H1 (cell line): ENCODE data around the gene IL27RA.

ENCODE experiments used
- CBX5 ChIP-seq: fragments of 300-800, 300-1000 bp; sonication (generic); IDR thresholded peaks from 2 replicates; pipeline ENCODE4 v1.7.1; 2016; ENCODE audit warnings: antibody characterized with exemption, low read length, low read depth
- CREB1 ChIP-seq: IDR thresholded peaks from 2 replicates; pipeline ENCODE4 v1.6.1; 2012; ENCODE audit warnings: inconsistent platforms
- CTCF ChIP-seq, 3 experiments: IDR thresholded peaks; 1 replicate in 2 of 3; 2 replicates in 1 of 3; pipeline versions ENCODE4 v1.5.1 to v1.6.1; 2011; ENCODE audit warnings: low read length in 3 of 3, mild to moderate bottlenecking in 3 of 3, inconsistent platforms in 2 of 3, low read depth in 1 of 3, moderate library complexity in 1 of 3; ENCODE audit not compliant: insufficient read depth in 1 of 3; ENCODE audit errors: control extremely low read depth in 1 of 3
- EP300 ChIP-seq, 2 experiments: IDR thresholded peaks; 1 replicate in 1 of 2; 2 replicates in 1 of 2; pipeline ENCODE4 v1.6.1; 2011 to 2012; ENCODE audit warnings: low read depth in 2 of 2, low read length in 2 of 2, mild to moderate bottlenecking in 2 of 2, borderline replicate concordance in 1 of 2, inconsistent platforms in 1 of 2, moderate library complexity in 1 of 2
- EZH2 ChIP-seq: fragments of 200-600 bp; sonication (generic); IDR thresholded peaks from 2 replicates; pipeline ENCODE4 v1.7.1; 2012; ENCODE audit warnings: low read depth, mild to moderate bottlenecking, moderate library complexity, low read length, inconsistent platforms; ENCODE audit not compliant: severe bottlenecking
- JUN ChIP-seq: IDR thresholded peaks from 2 replicates; pipeline ENCODE4 v1.6.1; 2011; ENCODE audit warnings: low read depth, mild to moderate bottlenecking, improper control_type of control experiment, low read length
- NRF1 ChIP-seq: IDR thresholded peaks from 2 replicates; pipeline ENCODE4 v1.6.1; 2011; ENCODE audit warnings: mild to moderate bottlenecking, low read depth, low read length, improper control_type of control experiment
- POLR2A ChIP-seq, 2 experiments: IDR thresholded peaks; 1 replicate in 1 of 2; 2 replicates in 1 of 2; pipeline ENCODE4 v1.6.1; 2011; ENCODE audit warnings: low read depth in 2 of 2, low read length in 2 of 2, mild to moderate bottlenecking in 2 of 2; ENCODE audit errors: control extremely low read depth in 1 of 2
- POLR2AphosphoS5 ChIP-seq: IDR thresholded peaks from 2 replicates; pipeline ENCODE4 v1.6.1; 2011; ENCODE audit warnings: low read depth, low read length
- RBBP5 ChIP-seq: IDR thresholded peaks from 2 replicates; pipeline ENCODE4 v1.7.1; 2012; ENCODE audit warnings: low read depth, mild to moderate bottlenecking, inconsistent platforms, low read length, moderate library complexity, borderline replicate concordance
- RFX5 ChIP-seq: IDR thresholded peaks from 2 replicates; pipeline ENCODE4 v1.6.1; 2011; ENCODE audit warnings: low read depth, low read length, improper control_type of control experiment, borderline replicate concordance

GRCh38 chr19:13983213-13983889 lies 48.2 kb upstream of the IL27RA start:
- TF ChIP-seq CTCF (IDR thresholded peaks at IDR 0.05; ENCODE audit: control extremely low read depth in 1 of 3, insufficient read depth in 1 of 3, low read depth in 1 of 3, low read length in 3 of 3) = no peak
- no peak for TF ChIP-seq RFX5
- no peak for TF ChIP-seq EP300 (IDR thresholded peaks at IDR 0.05; ENCODE audit: borderline replicate concordance in 1 of 2, low read depth in 2 of 2, low read length in 2 of 2)
- TF ChIP-seq CREB1 = no peak
- TF ChIP-seq POLR2A (IDR thresholded peaks at IDR 0.05; ENCODE audit: control extremely low read depth in 1 of 2, low read depth in 2 of 2, low read length in 2 of 2) = no peak
- TF ChIP-seq NRF1 = no peak
- no peak for TF ChIP-seq JUN
- no peak for TF ChIP-seq POLR2AphosphoS5
- no peak for TF ChIP-seq CBX5
- TF ChIP-seq RBBP5 = no peak
- no peak for TF ChIP-seq EZH2
